ENCODE data around the gene SMG7.

The SMG7 gene

DNA sequence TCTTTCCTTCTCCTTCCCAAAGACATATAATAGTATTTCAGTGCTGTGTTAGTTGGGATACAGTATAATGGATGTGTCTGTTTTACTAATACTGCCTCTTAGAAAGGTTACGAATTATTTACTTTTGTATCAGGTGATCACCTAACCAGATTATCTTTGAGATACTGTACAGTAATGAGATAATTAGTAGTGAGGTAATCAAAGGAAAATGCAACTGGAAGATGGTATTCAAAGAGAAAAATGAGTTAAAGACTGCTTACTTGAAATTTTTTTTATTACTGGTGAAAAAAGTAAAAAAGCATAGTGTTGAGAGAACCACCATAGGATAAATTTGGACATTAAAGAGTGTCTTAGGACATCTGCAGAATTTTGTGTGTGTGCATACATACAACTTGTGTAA, 10.9 kb downstream of the SMG7 start:
- Mint-ChIP-seq H3K9me3 (ENCODE audit: low read depth) (no peaks in the 10 kb centered on the region), H3K27me3 (no peaks in the 10 kb centered on the region), H3K4me3 (no peak overlapping the region), H3K4me1 (ENCODE audit: low read depth) (peaks cover 83% of the 10 kb centered on the region), H3K27ac (no peak overlapping the region), H3K36me3 (peaks cover 11% of the 10 kb centered on the region)

DNA sequence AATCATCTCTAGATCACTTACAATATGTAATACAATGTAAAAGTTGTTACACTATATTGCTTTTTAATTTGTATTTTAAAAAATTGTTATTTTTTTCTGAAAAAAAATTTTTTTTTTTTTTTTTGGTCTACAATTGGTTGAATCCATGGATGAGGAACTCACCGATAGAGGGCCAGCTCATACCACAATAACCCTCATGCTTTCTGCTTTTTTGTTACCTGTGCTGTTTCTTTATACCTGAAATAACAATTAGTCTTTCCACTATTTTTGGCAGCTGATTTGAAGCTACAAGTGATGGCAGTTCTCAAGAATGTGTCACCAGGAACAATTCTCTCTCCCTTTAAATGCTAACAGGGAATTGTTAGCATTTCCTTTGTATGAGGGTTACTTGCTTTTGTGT, 12.0 kb downstream of the SMG7 start:
- no peak overlapping the region for H3K4me3 Mint-ChIP-seq
- H3K27ac Mint-ChIP-seq = no peak overlapping the region
- H3K4me1 Mint-ChIP-seq (ENCODE audit: low read depth) = peaks cover 79% of the 10 kb centered on the region
- H3K9me3 Mint-ChIP-seq (ENCODE audit: low read depth) = no peaks in the 10 kb centered on the region
- peaks cover 11% of the 10 kb centered on the region for H3K36me3 Mint-ChIP-seq
- H3K27me3 Mint-ChIP-seq = no peaks in the 10 kb centered on the region

DNA sequence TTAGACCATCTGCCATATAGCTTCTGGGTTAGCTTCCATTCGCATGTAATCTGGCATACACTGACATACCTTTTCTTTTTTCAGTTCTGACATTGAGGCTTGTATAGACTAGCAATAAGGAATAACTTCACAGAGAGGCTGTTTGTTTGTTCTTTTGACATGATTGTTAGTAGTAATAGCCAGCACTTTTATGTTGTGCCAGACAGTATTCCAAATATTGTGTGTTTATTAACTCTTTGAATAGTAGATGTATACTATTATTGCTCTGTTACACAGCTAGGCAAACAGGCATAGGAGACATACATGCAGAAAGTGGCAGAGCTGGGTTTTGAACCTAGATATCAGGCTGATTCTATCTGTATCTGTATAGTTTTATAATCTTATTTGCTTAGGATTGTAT, 12.6 kb downstream of the SMG7 start:
- Mint-ChIP-seq H3K4me1 (ENCODE audit: low read depth) (peaks cover 79% of the 10 kb centered on the region), H3K27ac (no peak overlapping the region), H3K36me3 (peaks cover 11% of the 10 kb centered on the region), H3K27me3 (no peaks in the 10 kb centered on the region), H3K4me3 (no peak overlapping the region), H3K9me3 (ENCODE audit: low read depth) (no peaks in the 10 kb centered on the region)

DNA sequence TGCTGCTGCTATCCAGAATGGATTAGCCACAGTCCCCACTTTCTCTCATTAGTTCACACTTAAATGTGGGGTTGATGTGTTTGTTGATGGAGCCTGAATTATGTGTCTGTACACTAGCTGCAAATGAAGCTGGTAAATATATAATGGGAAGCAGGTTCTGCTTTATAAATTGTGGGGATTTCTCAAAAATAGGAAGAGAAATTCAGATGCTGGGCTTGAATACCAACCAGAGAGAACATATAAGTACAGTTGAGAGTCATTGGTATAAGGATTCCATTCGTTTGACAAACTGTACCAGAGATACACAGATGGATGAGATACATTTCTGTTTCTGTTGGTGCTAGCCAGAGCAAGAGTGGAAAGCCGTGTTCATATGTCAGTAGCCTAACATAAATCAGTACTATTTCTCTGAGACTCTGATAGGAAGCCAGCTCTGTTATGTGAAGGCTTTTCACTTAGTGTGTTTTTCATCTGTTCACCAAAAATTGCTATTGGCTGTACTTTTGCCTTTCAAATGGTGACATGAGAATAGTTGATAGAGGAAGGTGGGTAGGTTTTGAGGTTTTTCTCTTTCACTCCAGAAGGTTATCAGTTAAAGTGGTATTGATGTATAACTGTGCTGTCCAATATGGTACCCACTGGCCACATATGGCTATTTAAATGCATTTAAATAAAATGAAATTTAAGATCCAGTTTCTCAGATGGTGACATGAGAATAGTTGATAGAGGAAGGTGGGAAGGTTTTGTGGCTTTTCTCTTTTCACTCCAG, 15.6 kb downstream of the SMG7 start:
- Mint-ChIP-seq H3K27ac (no peak overlapping the region), H3K27me3 (no peaks in the 10 kb centered on the region), H3K36me3 (peaks cover 11% of the 10 kb centered on the region), H3K4me1 (ENCODE audit: low read depth) (peaks cover 70% of the 10 kb centered on the region), H3K4me3 (no peak overlapping the region), H3K9me3 (ENCODE audit: low read depth) (no peaks in the 10 kb centered on the region)

DNA sequence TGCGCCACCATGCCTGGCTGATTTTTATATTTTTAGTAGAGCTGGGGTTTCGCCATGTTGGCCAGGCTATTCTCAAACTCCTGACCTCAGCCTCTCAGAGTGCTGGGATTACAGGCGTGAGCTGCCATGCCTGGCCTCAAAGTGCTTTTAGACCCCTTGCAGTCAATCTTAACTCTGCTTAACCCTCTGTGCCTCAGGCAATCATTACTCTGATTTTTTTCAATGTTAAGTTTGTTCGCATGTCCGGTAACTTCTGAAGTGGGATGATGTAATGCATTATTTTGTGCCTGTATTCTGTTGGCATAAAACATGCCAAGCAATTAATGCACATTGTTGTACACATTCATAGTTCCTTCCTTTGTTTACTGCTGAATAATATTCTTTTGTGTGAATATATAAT, 18.6 kb downstream of the SMG7 start:
- no peak overlapping the region for H3K27ac Mint-ChIP-seq
- no peak overlapping the region for H3K4me3 Mint-ChIP-seq
- no peaks in the 10 kb centered on the region for H3K9me3 Mint-ChIP-seq (ENCODE audit: low read depth)
- no peaks in the 10 kb centered on the region for H3K27me3 Mint-ChIP-seq
- peaks cover 67% of the 10 kb centered on the region for H3K4me1 Mint-ChIP-seq (ENCODE audit: low read depth)
- H3K36me3 Mint-ChIP-seq = peaks cover 11% of the 10 kb centered on the region

DNA sequence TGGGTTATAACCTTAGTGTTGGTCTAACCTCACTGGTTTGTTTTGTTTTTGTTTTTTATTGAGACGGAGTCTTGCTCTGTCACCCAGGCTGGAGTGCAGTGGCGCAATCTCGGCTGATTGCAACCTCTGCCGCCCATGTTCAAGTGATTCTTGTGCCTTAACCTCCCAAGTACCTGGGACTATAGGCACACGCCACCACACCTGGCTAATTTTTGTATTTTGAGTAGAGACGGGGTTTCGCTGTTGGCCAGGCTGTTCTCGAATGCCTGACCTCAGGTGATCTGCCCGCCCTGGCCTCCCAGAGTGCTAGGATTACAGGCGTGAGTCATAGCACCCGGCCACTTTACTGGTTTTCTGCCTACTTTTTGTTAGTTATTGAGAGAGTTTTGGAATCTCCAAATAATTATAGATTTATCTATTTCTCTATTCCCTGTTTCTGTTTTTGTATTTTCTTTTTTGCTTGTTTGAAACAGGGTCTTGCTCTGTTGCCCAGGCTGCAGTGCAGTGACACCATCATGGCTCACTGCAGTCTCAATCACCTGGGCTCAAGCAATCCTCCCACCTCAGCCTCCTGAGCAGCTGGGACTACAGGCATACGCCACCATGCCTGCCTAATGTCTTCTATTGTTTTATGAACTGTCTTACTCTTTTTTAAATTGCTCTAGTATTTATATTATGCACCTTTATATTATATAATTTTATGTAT, 21.4 kb downstream of the SMG7 start:
- no peaks in the 10 kb centered on the region for H3K27me3 Mint-ChIP-seq
- H3K36me3 Mint-ChIP-seq = peaks cover 4% of the 10 kb centered on the region
- no peaks in the 10 kb centered on the region for H3K9me3 Mint-ChIP-seq (ENCODE audit: low read depth)
- H3K4me3 Mint-ChIP-seq = no peak overlapping the region
- H3K4me1 Mint-ChIP-seq (ENCODE audit: low read depth) = peaks cover 70% of the 10 kb centered on the region
- no peak overlapping the region for H3K27ac Mint-ChIP-seq

DNA sequence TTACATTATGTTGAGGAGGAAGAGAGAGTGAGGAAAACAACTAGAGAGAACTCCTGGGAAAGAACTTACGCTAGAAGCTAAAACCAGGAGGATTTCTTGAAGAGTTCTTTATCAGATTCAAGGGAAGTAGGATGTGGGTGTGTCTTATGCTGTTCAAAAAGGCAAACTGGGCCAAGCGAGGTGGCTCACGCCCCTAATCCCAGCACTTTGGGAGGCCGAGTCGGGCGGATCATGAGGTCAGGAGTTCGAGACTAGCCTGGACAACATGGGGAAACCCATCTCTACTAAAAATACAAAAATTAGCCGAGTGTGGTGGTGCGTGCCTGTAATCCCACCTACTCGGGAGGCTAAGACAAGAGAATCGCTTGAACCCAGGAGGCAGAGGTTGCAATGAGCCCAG, 23.1 kb downstream of the SMG7 start:
- Mint-ChIP-seq H3K4me3 (no peak overlapping the region), H3K27me3 (no peaks in the 10 kb centered on the region), H3K9me3 (ENCODE audit: low read depth) (no peaks in the 10 kb centered on the region), H3K27ac (no peak overlapping the region), H3K36me3 (peaks cover 4% of the 10 kb centered on the region), H3K4me1 (ENCODE audit: low read depth) (peaks cover 69% of the 10 kb centered on the region)

DNA sequence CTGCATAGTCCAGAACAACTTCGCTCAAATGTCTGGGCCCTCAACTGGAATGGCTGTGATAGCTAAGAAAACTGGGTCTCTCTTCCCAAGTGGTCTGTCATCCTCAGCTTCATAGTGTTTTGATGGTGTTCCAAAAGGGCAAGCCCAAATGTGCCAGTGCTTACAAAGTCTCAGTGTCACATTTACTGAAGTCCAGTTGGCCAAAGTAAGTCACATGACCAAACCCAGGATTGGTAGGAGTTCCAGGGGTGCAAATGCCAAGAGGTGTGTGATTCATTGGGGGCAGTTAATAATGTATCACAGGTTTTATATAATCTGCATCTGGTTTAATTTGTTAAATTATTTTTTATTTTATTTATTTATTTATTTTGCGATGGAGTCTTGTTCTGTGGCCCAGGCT, 24.9 kb downstream of the SMG7 start:
- Mint-ChIP-seq H3K27ac (peak overlapping the region; percentile 28), H3K9me3 (ENCODE audit: low read depth) (no peaks in the 10 kb centered on the region), H3K27me3 (no peaks in the 10 kb centered on the region), H3K36me3 (peaks cover 4% of the 10 kb centered on the region), H3K4me3 (no peak overlapping the region), H3K4me1 (ENCODE audit: low read depth) (peaks cover 73% of the 10 kb centered on the region)

DNA sequence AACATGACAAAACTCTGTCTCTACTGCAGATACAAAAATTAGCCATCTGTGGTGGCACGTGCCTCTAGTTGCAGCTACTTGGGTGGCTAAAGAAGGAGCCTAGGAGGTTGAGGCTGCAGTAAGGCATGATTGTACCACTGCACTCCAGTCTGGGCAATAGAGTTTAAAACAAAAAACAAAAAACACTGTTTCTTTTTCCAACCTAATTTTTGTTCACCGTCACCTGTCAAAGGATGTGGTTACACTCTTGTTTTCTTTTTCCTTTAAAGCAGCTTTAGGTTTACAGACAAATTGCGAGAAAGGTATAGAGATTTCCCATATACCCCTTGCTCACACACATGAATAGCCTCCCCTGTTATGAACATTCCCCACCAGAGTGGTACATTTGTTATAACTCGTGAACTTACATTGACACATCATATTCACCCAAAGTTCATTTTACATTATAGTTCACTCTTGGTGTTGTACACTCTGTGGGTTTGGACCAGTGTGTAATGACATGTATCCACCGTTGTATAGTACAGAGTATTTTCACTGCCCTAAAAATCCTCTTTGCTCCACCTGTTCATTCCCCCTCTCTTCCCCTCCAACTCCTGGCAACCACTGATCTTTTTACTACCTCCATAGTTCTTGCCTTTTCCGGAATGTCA, 26.2 kb downstream of the SMG7 start:
- peak overlapping the region; percentile 8 for H3K4me3 Mint-ChIP-seq
- H3K36me3 Mint-ChIP-seq = peaks cover 4% of the 10 kb centered on the region
- peak overlapping the region; percentile 74 for H3K27ac Mint-ChIP-seq
- H3K4me1 Mint-ChIP-seq (ENCODE audit: low read depth) = peaks cover 78% of the 10 kb centered on the region
- H3K9me3 Mint-ChIP-seq (ENCODE audit: low read depth) = no peaks in the 10 kb centered on the region
- no peaks in the 10 kb centered on the region for H3K27me3 Mint-ChIP-seq

DNA sequence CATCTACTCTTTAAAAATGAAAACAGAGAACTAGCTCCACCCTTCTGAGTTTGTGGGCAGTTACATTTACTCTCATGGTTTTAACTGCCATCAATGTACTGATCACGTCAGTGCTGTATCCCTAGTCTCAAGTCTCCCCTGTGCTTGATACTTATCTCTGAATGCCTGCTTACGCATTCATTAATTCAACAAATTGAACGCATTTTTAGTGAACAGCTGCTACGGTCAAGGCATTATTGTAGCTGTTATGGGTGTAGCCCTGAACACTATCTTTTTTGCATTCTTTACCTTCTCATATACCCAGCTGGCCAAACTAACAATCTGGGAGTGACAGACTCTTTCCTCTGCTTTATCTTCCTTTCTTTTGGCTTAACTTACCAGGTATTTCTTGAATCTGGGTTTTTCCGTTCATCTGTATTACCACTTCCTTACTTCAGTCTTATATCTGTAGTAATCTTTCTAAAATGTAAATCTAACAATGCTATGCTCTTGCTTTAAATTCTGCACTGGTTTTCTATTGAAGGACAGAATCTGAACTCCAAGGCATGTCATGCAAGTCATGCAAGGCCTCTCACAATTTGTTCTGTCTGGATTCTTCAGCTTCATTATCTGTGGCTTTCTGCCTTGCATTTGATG, 33.3 kb downstream of the SMG7 start:
- H3K27ac Mint-ChIP-seq = no peak overlapping the region
- H3K4me1 Mint-ChIP-seq (ENCODE audit: low read depth) = peaks cover 50% of the 10 kb centered on the region
- no peak overlapping the region for H3K4me3 Mint-ChIP-seq
- H3K36me3 Mint-ChIP-seq = no peaks in the 10 kb centered on the region
- H3K27me3 Mint-ChIP-seq = no peaks in the 10 kb centered on the region
- H3K9me3 Mint-ChIP-seq (ENCODE audit: low read depth) = no peaks in the 10 kb centered on the region

DNA sequence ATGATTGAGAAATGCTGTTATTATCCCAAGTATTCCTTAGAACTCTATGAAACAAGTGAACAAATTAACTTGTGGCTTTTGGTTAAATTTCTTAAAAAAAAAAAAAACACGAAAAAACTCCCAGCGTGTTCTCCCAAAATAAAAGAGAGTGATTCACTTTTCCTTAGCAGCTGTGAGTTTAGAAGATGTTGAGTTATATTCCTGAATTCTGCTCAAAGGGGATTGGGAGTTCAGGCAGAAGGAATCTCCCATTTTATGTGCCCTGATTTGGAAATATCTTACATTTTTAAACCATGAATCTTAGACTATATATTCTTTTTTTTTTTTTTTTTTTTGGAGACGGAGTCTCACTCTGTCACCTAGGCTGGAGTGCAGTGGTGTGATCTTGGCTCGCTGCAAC, 34.3 kb downstream of the SMG7 start:
- H3K36me3 Mint-ChIP-seq = no peaks in the 10 kb centered on the region
- no peak overlapping the region for H3K27ac Mint-ChIP-seq
- H3K9me3 Mint-ChIP-seq (ENCODE audit: low read depth) = no peaks in the 10 kb centered on the region
- no peaks in the 10 kb centered on the region for H3K27me3 Mint-ChIP-seq
- H3K4me1 Mint-ChIP-seq (ENCODE audit: low read depth) = peaks cover 46% of the 10 kb centered on the region
- no peak overlapping the region for H3K4me3 Mint-ChIP-seq

DNA sequence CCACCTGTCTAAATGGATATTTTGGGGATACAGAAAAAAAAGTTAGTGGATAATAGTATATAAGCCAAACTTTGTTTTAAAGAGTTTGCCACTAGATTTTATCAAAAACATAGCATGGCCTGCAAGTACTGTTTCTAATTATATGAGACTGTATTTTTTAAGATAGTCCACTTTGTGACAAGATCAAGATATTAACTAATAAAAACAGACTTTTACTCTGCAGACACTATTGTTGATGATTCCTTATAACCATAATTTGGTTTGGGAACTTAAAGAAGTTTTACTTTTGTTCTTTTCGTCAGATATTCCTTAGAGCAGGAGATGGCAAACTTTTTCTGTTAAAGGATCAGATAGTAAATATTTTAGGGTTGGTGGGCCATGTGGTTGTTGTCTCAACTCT, 36.4 kb downstream of the SMG7 start:
- Mint-ChIP-seq H3K4me3 (no peak overlapping the region), H3K36me3 (no peaks in the 10 kb centered on the region), H3K9me3 (ENCODE audit: low read depth) (no peaks in the 10 kb centered on the region), H3K27me3 (no peaks in the 10 kb centered on the region), H3K4me1 (ENCODE audit: low read depth) (peaks cover 33% of the 10 kb centered on the region), H3K27ac (no peak overlapping the region)

DNA sequence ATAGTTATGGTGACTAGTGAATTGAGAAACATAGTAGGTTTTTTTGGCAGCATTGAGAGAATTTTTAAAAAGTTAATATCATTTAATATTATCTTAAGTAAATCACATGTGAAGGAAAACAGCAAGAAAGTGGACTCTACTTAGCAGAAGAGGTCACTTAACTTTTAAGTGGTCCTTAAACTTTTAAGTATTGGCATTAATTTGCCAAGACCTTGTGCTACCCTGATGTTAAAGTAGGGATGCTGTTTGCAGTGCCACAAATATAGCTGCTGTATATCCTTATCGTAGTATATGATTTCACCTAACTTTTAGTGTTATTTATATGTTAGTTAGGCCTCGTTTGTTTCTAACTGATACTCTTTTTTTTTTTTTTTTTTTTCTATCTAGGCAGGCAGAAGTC, 40.2 kb downstream of the SMG7 start:
- Mint-ChIP-seq H3K27ac (no peak overlapping the region), H3K4me3 (no peak overlapping the region), H3K9me3 (ENCODE audit: low read depth) (no peaks in the 10 kb centered on the region), H3K36me3 (peaks cover under 1% of the 10 kb centered on the region), H3K4me1 (ENCODE audit: low read depth) (peaks cover 33% of the 10 kb centered on the region), H3K27me3 (no peaks in the 10 kb centered on the region)

DNA sequence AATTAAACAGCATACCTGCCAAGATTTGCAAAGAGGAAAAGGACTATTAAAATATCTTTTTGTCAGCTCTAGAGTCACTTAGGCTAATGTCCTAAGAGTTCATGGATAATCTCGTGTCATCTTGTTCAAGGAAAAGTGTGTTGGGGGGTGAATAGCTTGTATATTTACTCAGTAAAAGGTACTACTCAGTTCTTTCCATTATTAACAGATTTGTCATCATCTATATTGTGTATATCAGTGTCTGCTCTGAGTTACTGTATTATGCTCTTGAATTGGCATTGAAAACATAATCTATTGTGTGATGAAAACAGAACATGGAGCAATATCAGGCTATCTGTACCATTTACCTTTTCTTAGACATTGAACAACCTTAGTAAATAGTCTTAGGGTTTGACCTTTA, 41.9 kb downstream of the SMG7 start:
- Mint-ChIP-seq H3K4me3 (no peak overlapping the region), H3K9me3 (ENCODE audit: low read depth) (no peaks in the 10 kb centered on the region), H3K27me3 (no peaks in the 10 kb centered on the region), H3K36me3 (peaks cover 3% of the 10 kb centered on the region), H3K27ac (no peak overlapping the region), H3K4me1 (ENCODE audit: low read depth) (peaks cover 24% of the 10 kb centered on the region)
